GM06990 (cell line): ENCODE measurements around the gene SBSN.

Source experiments
- DNase-seq: peaks from one replicate; pipeline ENCODE4 v3.0.0-alpha.2; 2011; ENCODE audit not compliant: insufficient read length; ENCODE audit errors: extremely low read depth
- H3K27me3 ChIP-seq: replicated peaks from 2 replicates; pipeline ENCODE4 v1.6.0; 2011; ENCODE audit warnings: low read length; ENCODE audit not compliant: control insufficient read depth, insufficient read depth
- H3K36me3 ChIP-seq: 2 replicates; pipeline ENCODE4 v1.5.1; 2011; ENCODE audit warnings: low read length; ENCODE audit not compliant: control insufficient read depth, insufficient read depth
- H3K4me3 ChIP-seq: replicated peaks from 2 replicates; pipeline ENCODE4 v1.5.1; 2011; ENCODE audit warnings: low read depth, mild to moderate bottlenecking, control low read depth, low read length
- CTCF ChIP-seq: IDR thresholded peaks from 2 replicates; pipeline ENCODE4 v1.5.1; 2011; ENCODE audit warnings: low read length, control low read depth, mild to moderate bottlenecking, inconsistent platforms; ENCODE audit not compliant: insufficient read depth, poor library complexity, severe bottlenecking

Gene SBSN, protein sequence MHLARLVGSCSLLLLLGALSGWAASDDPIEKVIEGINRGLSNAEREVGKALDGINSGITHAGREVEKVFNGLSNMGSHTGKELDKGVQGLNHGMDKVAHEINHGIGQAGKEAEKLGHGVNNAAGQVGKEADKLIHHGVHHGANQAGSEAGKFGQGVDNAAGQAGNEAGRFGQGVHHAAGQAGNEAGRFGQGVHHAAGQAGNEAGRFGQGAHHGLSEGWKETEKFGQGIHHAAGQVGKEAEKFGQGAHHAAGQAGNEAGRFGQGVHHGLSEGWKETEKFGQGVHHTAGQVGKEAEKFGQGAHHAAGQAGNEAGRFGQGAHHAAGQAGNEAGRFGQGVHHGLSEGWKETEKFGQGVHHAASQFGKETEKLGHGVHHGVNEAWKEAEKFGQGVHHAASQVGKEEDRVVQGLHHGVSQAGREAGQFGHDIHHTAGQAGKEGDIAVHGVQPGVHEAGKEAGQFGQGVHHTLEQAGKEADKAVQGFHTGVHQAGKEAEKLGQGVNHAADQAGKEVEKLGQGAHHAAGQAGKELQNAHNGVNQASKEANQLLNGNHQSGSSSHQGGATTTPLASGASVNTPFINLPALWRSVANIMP

GRCh38 chr19:35528218-35529038 lies at the start of gene SBSN:
Gene SBSN (minus strand): TSS chr19:35528311. CDS start chr19:35528281, 30 bp downstream.
- H3K4me3 ChIP-seq = no peak within 1 kb of the TSS
- H3K27me3 ChIP-seq = peaks cover 1% of the 10 kb centered on the region
- DNase-seq = no peak
- H3K36me3 ChIP-seq = no peaks in the 10 kb centered on the region
- TF ChIP-seq CTCF = no peak

GRCh38 chr19:35571406-35571965 lies 43.4 kb upstream of the SBSN start:
- TF ChIP-seq CTCF = no peak
- H3K27me3 ChIP-seq = no peaks in the 10 kb centered on the region
- no peak overlapping the region for H3K4me3 ChIP-seq
- H3K36me3 ChIP-seq = no peaks in the 10 kb centered on the region
- no peak for DNase-seq

DNA sequence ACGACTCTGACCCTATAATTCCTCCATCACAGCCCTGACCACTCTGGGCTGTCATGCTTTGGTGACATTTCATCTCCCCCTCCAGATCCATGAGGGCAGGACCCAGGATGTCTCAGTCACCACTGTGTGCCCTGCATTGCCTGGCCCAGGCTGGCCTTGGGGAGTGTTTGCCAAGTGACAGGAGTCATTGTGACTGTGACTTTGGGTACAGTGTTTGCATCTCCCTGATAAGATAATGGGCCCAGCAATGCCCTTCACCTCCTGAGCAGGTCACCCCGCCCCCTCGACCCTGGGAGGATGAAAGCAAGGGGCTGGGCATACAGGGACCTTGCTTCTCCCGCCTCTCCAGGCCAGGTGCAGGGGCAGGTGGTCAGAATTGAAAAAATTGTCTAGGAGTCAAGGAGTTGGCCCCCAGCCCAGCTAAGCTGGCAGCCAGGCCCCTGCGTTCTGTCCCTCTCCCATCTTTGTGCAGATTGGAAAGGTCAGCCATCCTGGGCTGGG lies 41.2 kb upstream of the SBSN start:
- Histone ChIP-seq H3K27me3 (no peaks in the 10 kb centered on the region), H3K4me3 (no peak overlapping the region), H3K36me3 (no peaks in the 10 kb centered on the region)
- TF ChIP-seq CTCF = no peak
- DNase-seq = no peak

DNA sequence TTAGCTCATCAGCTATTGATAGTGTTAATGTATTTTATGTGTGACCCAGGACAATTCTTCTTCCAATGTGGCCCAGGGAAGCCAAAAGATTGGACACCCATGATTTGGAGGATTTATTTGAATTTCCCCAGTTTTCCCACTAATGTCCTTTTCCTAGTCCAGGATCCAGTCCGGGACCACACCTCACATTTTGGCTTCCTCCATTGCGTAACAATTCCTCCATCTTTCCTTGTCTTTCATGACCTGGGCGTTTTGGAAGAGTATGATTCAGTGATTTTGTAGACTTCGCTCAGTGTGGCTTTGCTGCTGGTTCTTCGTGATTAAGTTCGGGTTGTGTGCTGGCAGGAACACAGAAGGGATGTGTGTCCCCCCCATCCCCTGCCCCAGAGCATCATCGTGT lies 38.6 kb upstream of the SBSN start:
- DNase-seq = no peak
- H3K4me3 ChIP-seq = no peak overlapping the region
- H3K36me3 ChIP-seq = no peaks in the 10 kb centered on the region
- TF ChIP-seq CTCF = no peak
- H3K27me3 ChIP-seq = no peaks in the 10 kb centered on the region; the same call in 1 of the 2 replicates

- no peak for DNase-seq
- H3K27me3 ChIP-seq = no peaks in the 10 kb centered on the region; the same call in 1 of the 2 replicates
- no peak overlapping the region for H3K4me3 ChIP-seq
- no peaks in the 10 kb centered on the region for H3K36me3 ChIP-seq
- no peak for TF ChIP-seq CTCF
These were observed 37.1 kb upstream of the SBSN start for GRCh38 chr19:35565016-35565856.
